ENCODE data around the gene S100A14.
"Not testable (repeated sequence)": the region's sequence is repeated elsewhere in the genome, so short reads cannot be mapped to it uniquely, and the experiment has no call there.

S100A14 gene

GRCh38 chr1:153616144-153616916 is at the start of gene S100A14:
TSS of gene S100A14 (minus strand) at chr1:153616325. CDS start at chr1:153615858, 467 bp downstream.
- DNase-seq: no peak

GRCh38 chr1:153663211-153663610 is 47.1 kb upstream of the S100A14 start:
- no peak for DNase-seq

- DNase-seq: no peak
These were observed 46.1 kb upstream of the S100A14 start for GRCh38 chr1:153662269-153662668.

DNA sequence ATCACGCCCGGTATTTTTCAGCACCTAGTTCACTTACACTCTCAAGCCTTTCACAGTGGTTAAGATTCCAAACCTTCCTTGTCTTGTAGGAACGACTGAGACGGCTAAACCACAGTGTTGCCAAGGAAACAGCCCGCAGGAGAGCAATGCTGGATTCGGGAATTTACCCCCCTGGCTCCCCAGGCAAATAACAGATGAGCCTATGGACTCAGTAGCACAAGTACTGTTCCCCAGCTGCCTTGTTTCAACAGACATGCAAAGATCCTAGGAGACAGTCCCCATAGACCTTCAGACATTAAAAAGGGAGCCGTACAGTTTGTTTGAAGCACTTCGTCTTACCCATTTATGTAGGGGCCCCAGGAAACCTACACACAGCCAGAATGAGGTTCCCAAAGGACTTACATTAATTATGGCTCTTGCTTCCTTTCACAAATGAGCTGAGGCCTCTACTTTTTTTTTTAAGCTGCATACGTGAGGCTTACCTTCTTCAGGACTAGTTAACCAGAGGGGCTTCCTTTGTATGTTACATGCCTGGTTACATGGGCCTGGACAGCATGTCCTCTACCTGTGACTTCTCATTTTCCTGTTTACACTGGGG is 45.1 kb upstream of the S100A14 start:
- DNase-seq: no peak

DNA sequence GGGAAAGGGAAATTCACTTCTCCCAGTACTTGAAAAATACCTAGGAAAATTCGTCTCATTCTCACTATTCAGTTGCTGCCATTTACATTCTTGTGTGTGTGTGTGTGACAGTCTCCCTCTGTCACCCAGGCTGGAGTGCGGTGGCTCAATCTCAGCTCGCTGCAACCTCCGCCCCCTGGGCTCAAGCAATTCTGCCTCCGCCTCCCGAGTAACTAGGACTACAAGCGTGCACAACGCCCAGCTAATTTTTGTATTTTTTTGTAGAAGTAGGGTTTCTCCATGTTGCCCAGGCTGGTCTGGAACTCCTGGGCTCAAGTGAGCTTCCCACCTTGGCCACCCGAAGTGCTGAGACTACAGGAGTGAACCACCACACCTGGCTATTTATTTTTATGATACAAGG is 43.5 kb upstream of the S100A14 start:
- DNase-seq: no peak

DNA sequence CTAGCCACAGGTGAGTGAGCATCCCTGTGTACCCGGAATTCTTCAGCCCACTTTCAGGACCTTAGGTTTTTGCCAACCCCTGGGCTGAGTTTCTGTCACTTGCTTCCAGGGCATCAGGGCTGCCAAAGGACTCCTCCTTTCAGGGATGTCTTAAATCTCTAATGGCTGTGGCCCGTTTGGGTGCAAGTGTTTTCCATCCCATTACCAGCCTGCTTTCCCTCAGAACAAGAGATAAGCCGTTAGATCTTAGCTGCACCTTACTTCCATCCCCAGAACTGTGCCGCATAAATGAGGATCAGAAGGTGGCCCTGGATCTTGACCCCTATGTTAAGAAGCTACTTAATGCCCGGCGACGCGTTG is 43.0 kb upstream of the S100A14 start:
- no peak for DNase-seq

GRCh38 chr1:153658400-153659174 is 42.5 kb upstream of the S100A14 start, which contains the start of gene SNAPIN:
TSS of gene SNAPIN (plus strand) at chr1:153658703. CDS start at chr1:153658744, 41 bp downstream.
- DNase-seq: peak; percentile 72

DNA sequence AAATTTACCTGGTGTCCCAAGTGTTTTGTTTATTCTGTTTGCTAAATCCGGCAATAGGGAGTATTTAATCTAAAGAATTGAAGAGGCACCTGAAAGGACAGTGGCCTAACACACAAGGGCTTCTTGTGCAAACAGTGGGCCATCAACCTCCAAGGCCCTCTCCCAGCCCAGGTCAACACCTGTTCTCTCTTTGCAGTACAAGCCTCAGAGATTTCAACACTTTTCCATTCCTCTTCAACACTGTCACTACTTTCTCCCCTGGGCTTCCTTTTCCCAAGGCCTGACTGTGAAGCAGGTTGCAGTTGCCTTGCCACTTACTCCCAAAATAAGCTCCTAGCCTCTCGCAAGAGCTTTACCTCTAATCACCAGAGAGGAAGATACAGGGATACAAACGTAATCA is 39.2 kb upstream of the S100A14 start:
- DNase-seq: no peak

GRCh38 chr1:153652805-153653500 is 36.8 kb upstream of the S100A14 start:
- DNase-seq: no peak

DNA sequence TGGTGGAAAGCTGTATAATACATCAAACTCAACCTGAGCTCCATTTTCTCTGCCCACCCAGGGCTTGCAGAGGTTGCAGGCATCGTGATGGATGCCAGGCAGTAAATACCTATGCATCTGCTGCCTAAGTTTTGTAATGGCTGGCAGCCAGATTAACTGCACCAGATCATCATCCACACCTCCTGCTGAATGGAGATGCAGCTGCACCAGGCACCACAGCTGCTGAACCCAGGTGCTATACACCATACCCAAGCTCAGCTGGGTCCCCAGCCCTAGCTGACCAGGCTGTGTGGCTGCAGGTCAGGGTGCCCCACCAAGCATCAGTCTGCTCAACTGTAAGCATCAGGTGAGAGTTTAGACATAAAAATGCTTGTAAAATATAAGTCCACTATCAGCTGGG is 35.6 kb upstream of the S100A14 start:
- DNase-seq: no peak

DNA sequence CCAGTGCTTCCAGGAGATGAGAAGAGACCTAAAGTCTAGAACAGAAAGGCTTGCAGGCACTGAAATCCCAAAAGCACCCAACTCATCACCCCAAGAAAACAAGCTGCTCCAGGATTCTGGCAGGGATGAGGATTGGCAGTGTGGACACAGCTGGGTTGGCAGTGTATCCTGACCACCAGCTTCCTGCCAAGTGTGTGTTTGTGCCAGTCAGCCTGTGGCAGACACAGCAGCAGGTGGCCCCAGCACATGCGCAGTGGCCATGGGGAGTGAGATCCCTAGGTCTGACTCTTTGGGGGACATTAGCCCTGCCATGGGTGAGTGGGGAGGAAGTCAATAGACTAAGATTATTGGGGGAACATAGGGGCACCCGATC is 33.7 kb upstream of the S100A14 start:
- no peak for DNase-seq

GRCh38 chr1:153649137-153649862 is 33.2 kb upstream of the S100A14 start:
- DNase-seq: no peak

DNA sequence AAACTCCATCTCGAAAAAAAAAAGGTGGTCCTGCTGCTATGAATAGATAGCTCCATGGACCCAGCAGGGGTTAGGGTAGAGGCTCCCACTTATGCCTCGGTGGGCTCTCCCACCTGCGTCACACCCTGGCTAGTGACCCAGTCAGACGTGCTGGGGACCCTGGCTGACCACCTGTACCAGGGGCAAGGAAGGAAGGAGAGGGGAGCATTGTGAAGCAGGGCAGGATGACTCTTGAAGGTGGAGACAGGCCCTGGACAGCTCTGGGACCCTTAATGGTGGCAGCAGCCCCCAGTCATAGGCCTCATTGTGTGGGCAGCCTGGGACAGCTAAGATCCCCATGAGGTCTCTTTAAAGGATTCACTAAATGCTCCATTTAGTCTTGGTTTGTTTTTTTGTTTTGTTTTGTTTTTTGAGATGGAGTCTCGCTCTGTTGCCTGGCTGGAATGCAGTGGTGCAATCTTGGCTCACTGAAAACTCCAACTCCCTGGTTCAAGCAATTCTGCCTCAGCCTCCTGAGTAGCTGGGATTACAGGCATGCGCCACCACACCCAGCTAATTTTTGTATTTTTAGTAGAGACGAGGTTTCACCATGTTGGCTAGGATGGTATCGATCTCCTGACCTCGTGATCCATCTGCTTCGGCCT is 32.0 kb upstream of the S100A14 start:
- no peak for DNase-seq

DNA sequence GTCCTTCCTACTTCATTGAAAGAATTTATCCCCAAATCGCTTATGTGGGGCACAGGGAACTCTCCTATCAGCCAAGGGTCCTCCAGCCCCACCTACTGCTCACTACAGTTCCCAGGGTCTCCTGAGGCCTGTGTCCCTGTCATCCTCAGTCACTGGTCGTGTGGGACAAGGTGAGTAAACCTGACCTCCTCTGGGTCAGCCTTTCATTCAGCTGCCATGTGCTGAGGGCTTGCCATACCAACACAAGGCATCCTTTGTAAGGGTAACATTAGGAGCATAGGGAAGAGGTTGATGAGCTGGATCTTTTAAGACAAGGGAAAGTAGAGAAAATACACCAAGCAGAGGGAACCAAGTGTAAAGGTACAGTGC is 31.2 kb upstream of the S100A14 start:
- no peak for DNase-seq

GRCh38 chr1:153646672-153647345 is 30.7 kb upstream of the S100A14 start:
- DNase-seq: no peak

DNA sequence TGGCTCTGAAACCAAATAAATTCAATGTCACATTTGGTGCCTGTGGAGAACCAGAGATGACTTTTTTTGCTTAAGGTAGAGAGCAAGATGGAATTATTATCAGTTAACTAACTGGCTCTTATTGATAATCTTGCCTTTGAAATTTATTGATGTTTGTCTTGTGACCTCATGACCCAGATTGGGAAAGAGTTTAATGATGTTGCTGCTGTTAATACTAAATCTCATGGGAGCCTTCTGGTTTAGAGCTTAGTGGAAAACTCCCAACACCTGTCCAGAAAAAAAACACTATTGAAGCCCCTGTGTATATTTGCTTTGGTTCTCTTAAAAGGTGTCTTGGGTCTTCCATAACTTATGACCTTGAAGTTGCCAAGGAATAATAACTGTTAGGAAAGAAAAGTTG is 27.7 kb upstream of the S100A14 start:
- no peak for DNase-seq

DNA sequence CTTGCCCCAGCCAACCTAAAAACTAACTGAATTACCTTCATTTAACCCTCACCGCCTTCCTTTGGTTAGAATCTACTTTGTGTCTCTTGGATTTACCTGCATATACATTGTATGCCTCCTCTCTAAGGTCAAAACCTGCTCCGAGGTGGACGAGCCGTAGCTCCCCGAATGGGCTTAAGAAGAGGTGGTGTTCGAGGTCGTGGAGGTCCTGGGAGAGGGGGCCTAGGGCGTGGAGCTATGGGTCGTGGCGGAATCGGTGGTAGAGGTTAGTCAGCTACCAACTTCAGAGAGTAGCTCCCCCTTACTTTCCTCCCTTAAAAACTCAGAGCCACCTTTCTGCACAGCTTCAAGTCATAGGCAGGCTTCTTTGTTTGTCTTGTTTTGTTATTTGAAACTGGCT is 27.0 kb upstream of the S100A14 start:
- DNase-seq: no peak

DNA sequence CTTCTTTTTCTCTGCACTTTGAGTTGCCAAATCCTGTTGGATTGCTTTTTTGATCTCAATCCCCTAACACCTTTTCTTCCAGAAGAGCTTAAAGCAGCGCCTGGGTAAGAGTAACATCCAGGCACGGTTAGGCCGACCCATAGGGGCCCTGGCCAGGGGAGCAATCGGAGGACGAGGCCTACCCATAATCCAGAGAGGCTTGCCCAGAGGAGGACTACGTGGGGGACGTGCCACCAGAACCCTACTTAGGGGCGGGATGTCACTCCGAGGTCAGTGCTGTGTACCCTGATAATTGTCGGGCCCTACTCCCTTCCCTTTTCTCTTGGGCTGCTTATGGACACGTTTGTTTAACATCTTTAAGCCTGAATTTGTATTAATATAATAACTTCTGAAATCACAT is 26.0 kb upstream of the S100A14 start:
- no peak for DNase-seq

GRCh38 chr1:153640861-153641260 is 24.7 kb upstream of the S100A14 start:
- DNase-seq: no peak

- DNase-seq: not testable (repeated sequence)
These were observed 24.1 kb upstream of the S100A14 start for GRCh38 chr1:153640213-153640612.

- no peak for DNase-seq
These were observed 23.2 kb upstream of the S100A14 start for GRCh38 chr1:153639280-153639679.

DNA sequence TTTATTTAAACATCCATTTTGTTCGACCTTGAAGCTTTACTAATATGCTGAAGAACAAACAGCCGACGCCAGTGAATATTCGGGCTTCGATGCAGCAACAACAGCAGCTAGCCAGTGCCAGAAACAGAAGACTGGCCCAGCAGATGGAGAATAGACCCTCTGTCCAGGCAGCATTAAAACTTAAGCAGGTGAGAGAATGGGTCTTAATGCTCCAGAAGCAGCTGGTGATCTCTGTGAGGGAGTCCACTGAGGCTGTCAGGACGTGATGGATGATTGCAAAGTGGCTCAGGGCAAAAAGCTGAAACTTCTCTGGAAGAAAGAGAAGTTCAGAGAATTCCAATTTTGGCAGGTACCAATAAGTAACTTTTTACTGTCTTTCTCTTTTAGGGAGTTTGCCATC is 22.1 kb upstream of the S100A14 start:
- DNase-seq: no peak
